NCI-H510A (cell line): Measurements from ENCODE around the gene HIP1.
A peak's percentile ranks its signal among the peaks of the same experiment; 100 is the strongest.
"Not testable (repeated sequence)": the region's sequence is repeated elsewhere in the genome, so short reads cannot be mapped to it uniquely, and the experiment has no call there.

Experiments
- DNase-seq: peaks from one replicate; lab custom pipeline; 2025; lab: John Stamatoyannopoulos, UW

The HIP1 gene

GRCh38 chr7:75716992-75717626, 21.6 kb downstream of the HIP1 start:
- DNase-seq, result no peak

- no peak for DNase-seq
Measured at GRCh38 chr7:75715864-75716263, 22.9 kb downstream of the HIP1 start.

GRCh38 chr7:75712517-75713361, 26.0 kb downstream of the HIP1 start:
- DNase-seq, result no peak

GRCh38 chr7:75711656-75712514, 26.9 kb downstream of the HIP1 start:
- DNase-seq, result no peak

- DNase-seq, result no peak
Measured at GRCh38 chr7:75711076-75711475, 27.7 kb downstream of the HIP1 start.

- DNase-seq, result no peak
Measured at GRCh38 chr7:75704928-75705327, 33.8 kb downstream of the HIP1 start.

- no peak for DNase-seq
Measured at GRCh38 chr7:75702515-75702914, 36.2 kb downstream of the HIP1 start.

- no peak for DNase-seq
Measured at GRCh38 chr7:75699993-75700392, 38.7 kb downstream of the HIP1 start.

- DNase-seq, result no peak
Measured at GRCh38 chr7:75698358-75698757, 40.4 kb downstream of the HIP1 start.

- DNase-seq, result peak; percentile 3
Measured at GRCh38 chr7:75696263-75697037, 42.3 kb downstream of the HIP1 start.

GRCh38 chr7:75694638-75695399, 43.9 kb downstream of the HIP1 start:
- no peak for DNase-seq

GRCh38 chr7:75693668-75694067, 45.1 kb downstream of the HIP1 start:
- DNase-seq, result not testable (repeated sequence)

- DNase-seq, result no peak
Measured at GRCh38 chr7:75691793-75692543, 46.8 kb downstream of the HIP1 start.

GRCh38 chr7:75690121-75690523, 48.6 kb downstream of the HIP1 start:
- DNase-seq, result no peak

GRCh38 chr7:75689246-75690099, 49.3 kb downstream of the HIP1 start:
- DNase-seq, result no peak

- no peak for DNase-seq
Measured at GRCh38 chr7:75688200-75689136, 50.3 kb downstream of the HIP1 start.

- no peak for DNase-seq
Measured at GRCh38 chr7:75687246-75688088, 51.3 kb downstream of the HIP1 start.
